ENCODE data around the gene TSPAN18. TPM values are rescaled to one million over a fixed set of nuclear protein-coding genes. Genes with fewer than 3 reads are reported as not detected.

Gene TSPAN18
- total and polyA plus RNA-seq, 2 donors from 2014 or later, result 13.8 to 38.1 TPM

GRCh38 chr11:44885919-44886789, 159.4 kb downstream of the TSPAN18 start:
- no peak overlapping the region for H3K27ac ChIP-seq (ENCODE audit: low read depth in 2 of 2, low read length in 2 of 2)
- TF ChIP-seq CTCF (IDR thresholded peaks at IDR 0.05; ENCODE audit: borderline replicate concordance, extremely low read depth, insufficient read depth), result no peak
- DNase-seq (no peak), FAIRE-seq (no peak)
- H3K27me3 ChIP-seq (ENCODE audit: control insufficient read depth, insufficient read depth, low read length), result no peaks in the 10 kb centered on the region
- H3K4me3 ChIP-seq (ENCODE audit: low read length in 3 of 3), result no peak overlapping the region
- H3K36me3 ChIP-seq (ENCODE audit: control insufficient read depth in 2 of 3, insufficient read depth in 3 of 3, low read length in 3 of 3), result no peaks in the 10 kb centered on the region
- peaks cover 0 to 4% (median 3%) of the 10 kb centered on the region in 3 donors for H3K4me1 ChIP-seq (ENCODE audit: control insufficient read depth in 2 of 3, insufficient read depth in 2 of 3, low read depth in 1 of 3, low read length in 3 of 3)
- no peaks in the 10 kb centered on the region for H3K9me3 ChIP-seq (ENCODE audit: control insufficient read depth in 2 of 3, insufficient read depth in 1 of 3, low read length in 3 of 3)
- H3K9ac ChIP-seq (ENCODE audit: low read length in 3 of 3), result no peak overlapping the region
- intact Hi-C loops (cut with DNase I), result no loop called here

DNA sequence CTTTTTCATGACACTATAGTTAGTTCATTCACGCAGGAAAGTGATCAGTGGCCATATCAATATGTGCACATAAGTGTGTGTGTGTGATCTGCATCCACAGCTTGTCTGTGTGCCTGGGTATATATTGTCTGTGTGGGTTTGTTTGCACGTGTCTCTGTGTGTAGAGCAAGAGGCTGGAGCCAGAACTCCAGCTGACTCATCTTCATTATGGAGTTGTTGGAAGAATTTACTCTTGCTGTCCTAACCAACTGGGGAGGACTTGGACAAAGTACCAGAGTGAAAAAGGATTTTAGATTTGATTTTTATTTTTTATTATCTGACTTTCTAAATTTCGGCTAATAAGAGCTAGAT, 160.0 kb downstream of the TSPAN18 start:
- FAIRE-seq (no peak), DNase-seq (no peak)
- no peaks in the 10 kb centered on the region for H3K9me3 ChIP-seq (ENCODE audit: control insufficient read depth in 2 of 3, insufficient read depth in 1 of 3, low read length in 3 of 3)
- H3K27me3 ChIP-seq (ENCODE audit: control insufficient read depth, insufficient read depth, low read length), result no peaks in the 10 kb centered on the region
- H3K27ac ChIP-seq (ENCODE audit: low read depth in 2 of 2, low read length in 2 of 2), result no peak overlapping the region
- TF ChIP-seq CTCF (IDR thresholded peaks at IDR 0.05; ENCODE audit: borderline replicate concordance, extremely low read depth, insufficient read depth), result no peak
- no peaks in the 10 kb centered on the region for H3K36me3 ChIP-seq (ENCODE audit: control insufficient read depth in 2 of 3, insufficient read depth in 3 of 3, low read length in 3 of 3)
- intact Hi-C loops (cut with DNase I), result no loop called here
- peaks cover 0 to 4% (median 3%) of the 10 kb centered on the region in 3 donors for H3K4me1 ChIP-seq (ENCODE audit: control insufficient read depth in 2 of 3, insufficient read depth in 2 of 3, low read depth in 1 of 3, low read length in 3 of 3)
- H3K9ac ChIP-seq (ENCODE audit: low read length in 3 of 3), result no peak overlapping the region
- no peak overlapping the region for H3K4me3 ChIP-seq (ENCODE audit: low read length in 3 of 3)

GRCh38 chr11:44887636-44888035, 160.9 kb downstream of the TSPAN18 start:
- H3K4me1 ChIP-seq (ENCODE audit: control insufficient read depth in 2 of 3, insufficient read depth in 2 of 3, low read depth in 1 of 3, low read length in 3 of 3), result peaks cover 0 to 4% (median 3%) of the 10 kb centered on the region in 3 donors
- TF ChIP-seq CTCF (IDR thresholded peaks at IDR 0.05; ENCODE audit: borderline replicate concordance, extremely low read depth, insufficient read depth), result no peak
- no peak overlapping the region for H3K4me3 ChIP-seq (ENCODE audit: low read length in 3 of 3)
- no peak overlapping the region for H3K27ac ChIP-seq (ENCODE audit: low read depth in 2 of 2, low read length in 2 of 2)
- H3K9me3 ChIP-seq (ENCODE audit: control insufficient read depth in 2 of 3, insufficient read depth in 1 of 3, low read length in 3 of 3), result no peaks in the 10 kb centered on the region
- no peaks in the 10 kb centered on the region for H3K27me3 ChIP-seq (ENCODE audit: control insufficient read depth, insufficient read depth, low read length)
- intact Hi-C loops (cut with DNase I), result no loop called here
- no peaks in the 10 kb centered on the region for H3K36me3 ChIP-seq (ENCODE audit: control insufficient read depth in 2 of 3, insufficient read depth in 3 of 3, low read length in 3 of 3)
- DNase-seq (no peak), FAIRE-seq (no peak)
- H3K9ac ChIP-seq (ENCODE audit: low read length in 3 of 3), result no peak overlapping the region
